SKM-1 (cell line): ENCODE data around the gene SERPINA1.
"Not testable (repeated sequence)": the region's sequence is repeated elsewhere in the genome, so short reads cannot be mapped to it uniquely, and the experiment has no call there.

Experiments
- DNase-seq: peaks from one replicate; lab custom pipeline; 2025; ENCODE audit not compliant: unreplicated experiment; lab: John Stamatoyannopoulos, UW

The SERPINA1 gene

DNA sequence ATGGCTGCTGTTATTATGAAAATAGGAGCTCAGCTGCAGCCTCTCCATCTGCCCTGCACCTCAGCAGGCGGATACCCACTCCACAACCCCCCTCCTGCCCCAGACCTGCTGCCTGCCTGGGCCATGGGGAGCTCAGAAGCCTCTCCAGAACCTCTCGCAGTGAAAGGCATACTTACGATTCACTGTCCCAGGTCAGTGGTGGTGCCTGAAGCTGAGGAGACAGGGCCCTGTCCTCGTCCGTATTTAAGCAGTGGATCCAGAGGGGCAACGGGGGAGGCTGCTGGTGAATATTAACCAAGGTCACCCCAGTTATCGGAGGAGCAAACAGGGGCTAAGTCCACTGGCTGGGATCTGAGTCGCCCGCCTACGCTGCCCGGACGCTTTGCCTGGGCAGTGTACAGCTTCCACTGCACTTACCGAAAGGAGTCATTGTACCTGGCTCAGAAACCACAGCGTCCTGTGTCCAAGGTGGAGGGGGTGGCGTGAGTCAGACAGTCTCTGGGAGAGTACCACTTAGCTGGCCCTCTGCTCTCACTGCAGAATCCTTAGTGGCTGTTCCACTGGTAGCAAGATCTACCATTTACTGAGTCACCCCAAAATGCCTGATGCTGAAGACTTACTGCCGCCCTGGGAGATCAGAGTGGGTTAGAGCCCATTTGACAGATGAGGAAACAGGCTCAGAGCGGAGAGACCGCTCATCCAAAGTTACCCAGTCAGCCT is at the start of gene SERPINA1:
Gene SERPINA1, minus strand, starts transcription at position 219 of the 720 bp plus-strand sequence. CDS start 5,365 bp downstream, outside the sequence.
- no peak for DNase-seq

DNA sequence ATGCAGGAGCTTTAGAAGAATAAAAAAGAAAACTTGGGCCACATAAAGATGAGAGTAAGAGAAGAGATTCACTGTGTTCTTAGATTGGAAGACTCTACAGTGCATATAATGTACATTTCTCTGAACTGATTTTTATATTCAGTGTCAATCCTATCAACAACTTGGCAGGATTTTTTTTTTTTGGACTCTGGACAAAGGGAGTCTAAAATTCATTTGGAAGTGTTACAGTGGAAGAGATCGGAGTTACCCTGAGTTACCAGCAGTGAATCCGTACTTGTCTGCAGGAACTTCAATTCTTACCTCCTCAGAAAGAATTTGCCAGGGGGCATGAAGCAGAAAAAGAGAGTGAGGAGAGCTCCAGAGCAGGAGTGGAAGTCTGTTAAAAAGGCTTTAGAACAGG is 40.2 kb upstream of the SERPINA1 start:
- no peak for DNase-seq

DNA sequence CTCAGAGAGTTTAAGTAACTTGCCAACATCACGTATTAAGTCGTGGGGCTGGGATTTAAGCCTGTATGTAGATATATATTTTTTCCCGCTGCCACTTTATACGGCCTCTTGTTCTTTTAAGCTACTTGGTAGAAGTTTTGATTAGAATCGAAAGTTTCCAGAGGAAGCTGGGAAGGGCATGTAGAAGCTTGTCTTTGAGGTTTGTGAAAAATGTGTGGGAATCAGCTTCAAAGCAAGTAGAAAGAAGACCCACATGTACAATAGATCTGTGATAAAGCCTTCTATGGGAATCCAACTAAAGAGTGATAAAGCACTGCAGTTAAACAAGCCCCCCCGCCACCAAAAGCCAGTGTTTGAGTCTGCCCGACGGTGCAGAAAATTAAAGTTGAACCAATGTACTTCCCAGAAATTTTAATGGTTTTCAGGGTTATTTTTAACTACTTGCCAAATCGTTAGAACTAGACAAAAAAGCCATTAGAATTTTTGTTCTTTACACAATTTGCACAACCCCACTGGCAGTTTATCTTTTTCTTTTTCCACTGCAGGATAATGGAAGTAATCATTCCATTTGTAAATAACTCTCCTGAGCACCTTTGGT is 38.7 kb upstream of the SERPINA1 start:
- DNase-seq, result no peak

DNA sequence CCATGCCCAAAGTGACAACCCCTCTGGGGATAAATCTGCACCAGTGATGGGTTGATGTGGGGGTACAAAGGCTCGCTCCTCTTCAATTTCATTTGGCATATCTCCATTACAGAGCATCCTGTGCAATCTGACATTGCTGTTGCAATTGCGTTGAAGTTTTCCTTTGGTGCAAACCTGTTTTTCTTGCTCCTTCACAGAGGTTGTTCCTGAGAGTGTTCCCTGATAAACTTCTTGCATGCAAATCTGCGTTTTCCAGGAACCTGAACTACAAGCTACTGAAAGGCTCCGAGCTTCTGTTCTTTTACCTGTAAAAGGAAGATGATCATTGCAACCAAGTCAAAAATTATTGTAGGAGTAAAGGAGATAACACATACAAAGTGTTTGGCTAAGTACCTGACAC is 38.1 kb upstream of the SERPINA1 start:
- DNase-seq, result no peak

DNA sequence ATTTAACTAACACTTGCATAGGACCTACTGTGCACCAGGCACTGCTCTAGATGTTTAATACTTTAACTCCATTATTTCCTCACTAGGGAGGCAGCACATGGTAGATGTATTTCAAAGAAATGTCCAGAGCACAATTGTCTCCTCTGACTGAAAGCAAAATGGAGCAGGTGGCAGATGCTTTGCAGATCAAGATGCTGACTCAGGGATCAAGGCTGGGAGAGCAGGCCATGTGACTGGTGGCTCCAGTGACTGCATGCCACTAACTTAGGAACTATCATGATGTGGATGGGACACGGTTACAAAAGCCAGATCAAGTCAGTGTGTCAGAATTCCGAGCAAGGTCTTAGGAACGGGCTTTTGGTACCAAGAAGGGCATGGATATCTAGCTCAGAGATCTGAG is 36.0 kb upstream of the SERPINA1 start:
- DNase-seq, result no peak

DNA sequence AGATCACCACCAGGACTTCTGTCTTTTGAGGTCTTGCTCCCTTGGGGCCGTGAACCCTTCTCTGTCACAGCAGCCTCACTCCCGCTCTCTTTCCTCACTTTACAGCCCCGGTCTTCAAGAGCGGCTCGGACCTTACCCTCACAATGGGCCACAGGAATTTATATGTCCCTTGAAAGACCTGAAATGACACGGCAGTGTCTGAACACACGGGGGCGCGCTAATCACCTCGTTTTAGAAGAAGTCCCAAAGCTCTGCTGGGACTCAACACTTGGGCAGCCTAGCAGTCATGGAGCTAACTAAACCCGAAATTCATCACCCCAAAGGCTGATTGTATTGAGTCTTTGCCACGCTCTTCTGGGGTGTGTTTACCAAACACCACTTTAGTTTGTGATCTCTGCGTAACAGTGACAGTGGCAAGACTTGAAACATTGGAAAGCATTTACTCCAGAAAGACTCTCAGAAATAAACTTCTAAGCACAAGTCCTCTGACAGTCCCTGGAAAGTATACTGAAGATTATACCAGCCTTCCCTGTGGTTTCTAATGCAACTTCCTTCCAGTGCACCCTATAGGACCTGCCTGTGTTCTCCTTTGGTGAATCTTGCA is 35.2 kb upstream of the SERPINA1 start:
- DNase-seq, result peak; percentile 32

DNA sequence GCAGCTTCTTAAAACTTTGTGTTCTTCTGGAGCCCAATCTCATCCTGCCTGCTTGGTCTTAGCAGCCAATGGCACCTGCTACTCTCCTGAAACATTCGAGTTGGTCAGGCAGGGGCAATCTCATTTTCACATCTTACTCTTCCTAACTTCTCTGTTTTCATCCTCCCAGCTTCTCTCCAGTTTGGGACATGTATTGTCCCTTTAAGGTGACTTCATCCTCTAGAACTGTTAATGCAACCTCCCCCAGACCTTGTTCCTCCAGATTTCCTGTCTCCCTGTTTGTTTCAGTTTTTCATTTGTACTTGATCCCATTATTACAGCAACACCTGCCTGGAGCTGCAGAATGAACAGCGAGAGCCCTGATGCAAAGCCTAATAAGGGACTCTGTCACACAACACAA is 32.9 kb upstream of the SERPINA1 start:
- no peak for DNase-seq

DNA sequence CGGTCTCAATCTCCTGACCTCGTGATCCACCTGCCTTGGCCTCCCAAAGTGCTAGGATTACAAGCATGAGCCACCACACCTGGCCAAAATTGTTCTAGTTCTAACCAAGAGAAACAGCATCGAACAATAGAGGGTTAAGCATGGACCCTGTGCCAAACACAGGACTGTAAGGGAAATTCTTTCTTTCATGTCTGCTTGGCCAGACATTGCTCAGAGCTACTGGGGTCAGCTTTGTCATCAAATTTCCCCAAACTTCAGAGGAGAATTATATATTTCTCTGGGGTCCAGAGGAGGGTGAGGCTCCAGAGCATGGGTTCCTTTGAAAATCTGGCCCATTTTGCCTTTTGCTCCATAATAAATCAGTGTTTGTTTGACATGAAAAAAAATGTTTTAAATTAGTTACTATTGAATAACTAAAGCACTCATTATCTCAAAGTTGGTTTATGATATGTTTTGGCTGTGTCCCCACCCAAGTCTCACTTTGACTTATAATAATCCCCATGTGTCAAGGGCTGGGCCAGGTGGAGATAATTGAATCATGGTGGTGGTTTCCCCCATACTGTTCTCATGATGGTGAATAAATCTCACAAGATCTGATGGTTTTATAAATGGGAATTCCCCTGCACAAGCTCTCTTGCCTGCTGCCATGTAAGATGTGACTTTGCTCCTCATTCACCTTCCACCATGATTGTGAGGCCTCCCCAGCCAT is 29.2 kb upstream of the SERPINA1 start:
- DNase-seq, result not testable (repeated sequence)

DNA sequence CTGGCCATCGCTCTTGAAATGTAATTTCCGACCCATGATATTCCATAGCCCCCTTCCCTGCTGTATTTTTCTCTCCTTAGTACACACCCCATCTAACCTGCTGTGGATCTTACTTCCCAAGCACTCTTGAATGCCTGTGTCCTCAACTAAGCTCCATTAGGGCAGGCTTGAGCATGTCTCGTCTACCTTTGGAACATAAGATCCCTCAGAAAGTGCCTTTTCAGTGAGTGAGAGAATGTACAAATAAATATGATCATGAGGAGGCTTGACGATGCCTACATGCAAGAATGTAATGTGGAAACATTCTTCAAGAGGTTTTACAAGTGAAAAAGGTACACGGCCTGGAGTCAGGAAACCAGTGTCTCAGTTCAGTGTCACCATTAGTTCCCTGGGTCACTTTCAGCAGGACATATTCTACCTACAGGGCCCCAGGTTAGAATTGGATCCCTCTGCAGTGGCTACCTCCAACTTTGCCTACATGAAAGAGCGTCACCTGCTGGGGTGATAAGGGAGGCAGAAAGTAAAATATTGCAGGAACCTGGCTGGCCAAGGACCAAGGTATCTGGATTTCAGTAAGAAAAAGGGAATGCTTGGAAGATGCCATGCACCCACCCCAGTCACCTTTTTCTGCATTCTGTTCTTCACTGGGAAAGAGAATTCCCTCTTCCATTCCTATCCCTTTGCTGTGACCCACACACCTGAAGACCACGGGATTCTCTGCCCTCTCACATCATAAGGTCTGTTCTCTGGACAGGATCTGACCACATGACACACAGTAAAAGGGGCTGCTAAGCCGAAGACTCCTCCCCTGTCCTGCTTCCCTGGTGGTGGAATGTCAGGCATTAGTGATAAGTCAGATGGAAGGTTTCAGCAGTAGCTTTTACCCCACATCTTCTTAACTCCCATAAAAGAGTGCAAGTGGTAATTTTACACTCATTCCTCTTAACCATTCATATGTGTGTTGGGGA is 24.6 kb upstream of the SERPINA1 start:
- DNase-seq, result no peak

DNA sequence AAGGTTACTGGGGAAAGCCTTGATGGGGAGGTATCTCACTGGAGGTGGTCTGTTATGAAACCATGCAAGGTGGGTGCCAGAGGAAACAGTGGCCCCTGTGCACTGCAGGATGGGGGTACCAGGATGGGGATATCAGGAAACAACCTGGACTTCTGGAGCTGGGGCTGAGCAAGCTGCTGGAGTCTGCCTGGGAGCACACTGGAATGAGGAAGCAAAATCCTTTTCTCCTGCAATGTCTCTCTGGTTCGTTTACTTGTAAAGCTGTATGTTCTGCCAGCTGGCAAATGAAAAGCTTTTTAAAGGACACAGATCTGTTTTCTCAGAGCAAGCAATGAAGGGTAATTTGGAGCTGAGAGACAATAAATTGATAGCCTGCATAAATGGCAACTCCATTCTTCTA is 23.2 kb upstream of the SERPINA1 start:
- no peak for DNase-seq

DNA sequence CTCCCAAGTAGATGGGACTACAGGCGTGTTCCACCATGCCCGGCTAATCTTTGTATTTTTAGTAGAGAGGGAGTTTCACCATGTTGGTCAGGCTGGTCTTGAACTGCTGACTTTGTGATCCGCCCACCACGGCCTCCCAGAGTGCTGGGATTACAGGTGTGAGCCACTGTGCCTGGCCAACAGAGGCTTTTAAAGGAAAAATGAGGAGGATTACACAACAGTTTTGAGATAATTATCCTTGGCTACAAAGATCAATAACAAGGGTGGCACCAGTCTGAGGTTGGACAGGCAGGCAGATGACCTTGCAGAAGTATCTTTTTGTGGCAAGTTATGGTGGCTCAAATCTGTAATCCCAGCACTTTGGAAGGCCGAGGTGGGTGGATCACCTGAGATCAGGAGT is 21.0 kb upstream of the SERPINA1 start:
- not testable (repeated sequence) for DNase-seq

DNA sequence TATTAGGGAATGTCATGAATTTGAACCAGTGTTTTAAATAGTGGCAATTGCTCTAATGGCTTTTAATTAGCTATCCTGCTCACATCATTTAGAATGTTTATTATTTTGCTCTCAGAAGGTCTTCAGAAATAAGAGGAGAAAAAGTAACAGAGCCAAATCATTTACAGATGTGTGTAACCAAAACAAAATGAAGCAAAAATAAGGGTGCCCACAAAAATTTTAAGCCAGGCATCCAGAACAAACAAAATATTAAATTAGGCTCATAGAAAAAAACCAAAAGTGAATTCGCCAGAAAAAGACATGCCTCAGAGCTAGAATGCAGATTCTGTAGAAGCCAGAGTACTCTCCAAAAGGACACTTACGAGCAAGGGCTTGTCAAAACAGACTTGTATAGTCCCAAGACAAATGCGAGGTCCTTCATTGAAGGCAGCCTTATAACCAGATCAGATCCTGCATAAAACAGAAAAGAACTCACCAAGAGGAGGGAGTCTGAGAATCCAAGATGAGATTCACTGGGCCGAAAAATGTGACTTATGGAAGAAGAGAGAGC is 20.2 kb upstream of the SERPINA1 start:
- no peak for DNase-seq

DNA sequence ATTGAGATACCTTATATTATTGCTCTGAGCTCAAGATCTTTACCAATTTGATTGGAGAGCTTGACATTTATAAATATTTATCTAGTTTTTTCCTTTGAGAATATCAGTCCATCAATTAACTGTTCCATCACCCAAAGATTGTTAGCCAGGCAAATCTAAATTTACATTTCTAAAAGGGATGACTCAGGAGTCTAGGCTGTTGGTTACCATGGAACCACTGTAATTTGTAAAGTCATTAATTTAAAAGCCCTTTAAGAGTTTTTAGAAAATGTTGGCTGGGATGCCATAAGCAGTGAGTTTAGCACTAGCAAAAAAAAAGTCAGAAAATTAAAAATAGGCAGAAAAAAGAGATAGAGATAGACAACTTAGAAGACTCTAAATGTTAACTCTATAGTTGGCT is 19.5 kb upstream of the SERPINA1 start:
- DNase-seq, result no peak

DNA sequence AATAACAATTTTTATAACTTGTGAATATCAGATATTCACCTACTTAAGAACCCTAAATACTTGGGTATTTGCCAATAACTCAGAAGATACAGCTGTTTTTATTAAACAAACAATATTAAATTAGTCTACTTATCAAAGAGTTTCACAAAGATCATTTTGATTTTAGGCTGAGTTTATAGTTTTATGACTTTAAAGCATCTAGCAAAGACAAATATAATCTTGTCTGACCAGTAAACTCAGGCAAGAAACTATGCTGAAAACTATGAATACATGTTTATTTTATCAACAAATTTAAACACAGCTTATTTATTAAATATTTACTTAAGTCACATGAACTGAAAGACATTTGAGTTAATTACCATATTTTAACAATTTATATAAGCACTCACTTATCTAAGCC is 18.5 kb upstream of the SERPINA1 start:
- no peak for DNase-seq

DNA sequence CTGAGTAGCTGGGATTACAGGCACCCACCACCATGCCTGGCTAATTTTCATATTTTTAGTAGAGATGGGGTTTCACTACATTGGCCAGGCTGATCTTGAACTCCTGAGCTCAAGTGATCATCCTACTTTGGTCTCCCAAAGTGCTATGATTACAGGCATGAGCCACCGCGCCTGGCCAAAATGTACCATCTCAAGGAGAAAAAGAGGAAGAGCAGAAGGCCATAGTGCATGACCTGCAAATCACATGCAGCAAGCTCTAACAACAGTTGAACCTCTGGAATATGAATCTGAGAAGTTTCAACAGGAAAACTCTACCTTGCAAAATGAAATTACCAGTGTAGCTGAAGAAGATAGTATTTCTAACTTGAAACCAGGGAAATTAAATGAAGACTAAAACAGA is 17.1 kb upstream of the SERPINA1 start:
- no peak for DNase-seq

DNA sequence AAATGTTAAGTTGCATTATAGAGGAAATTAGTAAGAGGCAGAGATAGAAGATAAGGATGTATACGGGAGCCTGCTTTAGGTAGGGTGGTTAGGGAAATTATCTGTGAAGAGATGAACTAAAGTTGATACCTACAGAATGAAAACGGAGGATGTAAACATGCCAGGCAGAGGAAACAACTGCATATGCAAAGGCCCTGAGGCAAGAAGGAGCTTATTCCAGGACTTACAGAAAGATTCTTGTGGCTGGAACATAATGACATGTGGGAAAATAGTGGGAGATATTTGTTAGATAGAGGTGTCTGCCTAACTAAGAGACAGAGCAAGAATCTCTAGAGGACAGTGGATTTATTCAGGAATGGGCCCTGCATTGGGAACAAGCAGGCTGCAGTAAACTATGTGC is 16.2 kb upstream of the SERPINA1 start:
- no peak for DNase-seq

DNA sequence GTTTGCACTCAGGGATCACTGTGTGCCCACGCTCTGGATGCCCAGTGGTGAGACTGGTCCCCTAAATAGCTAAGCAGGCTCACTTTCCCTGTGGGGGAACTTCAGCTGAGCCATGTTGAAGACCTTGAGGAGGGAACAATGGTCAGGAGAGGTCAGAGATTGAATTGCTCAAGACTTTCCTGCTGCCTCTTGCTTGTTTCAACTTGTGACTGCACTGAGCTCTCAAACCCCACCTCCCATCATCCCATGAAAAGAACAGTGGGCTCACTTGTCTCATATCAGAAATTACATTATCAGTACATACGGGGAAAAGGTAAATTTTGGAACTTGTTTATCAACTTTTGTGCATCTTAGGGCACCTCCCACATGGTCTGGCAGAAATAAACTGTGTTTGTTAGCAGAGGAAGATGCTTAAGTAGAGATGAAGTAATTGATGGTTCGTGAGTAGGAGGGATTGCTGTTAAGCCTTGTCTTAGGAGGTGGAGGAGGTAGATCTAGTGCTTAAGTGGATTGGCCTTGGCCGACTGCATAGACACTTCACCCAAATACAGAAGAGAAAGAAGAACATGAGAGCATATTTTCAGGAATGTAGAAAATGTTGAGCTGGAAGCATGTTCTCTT is 15.0 kb upstream of the SERPINA1 start:
- DNase-seq, result no peak

DNA sequence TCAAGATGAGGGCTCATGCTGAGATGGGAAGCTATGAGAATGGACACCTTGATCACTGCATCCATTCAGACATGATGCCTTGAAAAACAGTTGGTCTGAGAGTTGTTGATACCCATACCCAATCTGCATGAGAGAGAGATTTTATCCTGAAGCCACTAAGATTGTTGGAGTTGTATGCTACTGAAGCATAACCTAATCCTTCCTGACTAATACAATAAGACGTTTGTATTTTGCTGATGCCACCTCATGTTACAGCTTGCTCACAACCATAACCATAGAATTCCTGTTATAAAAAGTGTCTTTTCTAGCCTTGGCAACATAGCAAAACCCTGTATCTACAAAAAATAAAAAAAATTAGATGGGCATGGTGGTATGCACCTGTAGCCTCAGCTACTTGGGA is 12.7 kb upstream of the SERPINA1 start:
- no peak for DNase-seq

DNA sequence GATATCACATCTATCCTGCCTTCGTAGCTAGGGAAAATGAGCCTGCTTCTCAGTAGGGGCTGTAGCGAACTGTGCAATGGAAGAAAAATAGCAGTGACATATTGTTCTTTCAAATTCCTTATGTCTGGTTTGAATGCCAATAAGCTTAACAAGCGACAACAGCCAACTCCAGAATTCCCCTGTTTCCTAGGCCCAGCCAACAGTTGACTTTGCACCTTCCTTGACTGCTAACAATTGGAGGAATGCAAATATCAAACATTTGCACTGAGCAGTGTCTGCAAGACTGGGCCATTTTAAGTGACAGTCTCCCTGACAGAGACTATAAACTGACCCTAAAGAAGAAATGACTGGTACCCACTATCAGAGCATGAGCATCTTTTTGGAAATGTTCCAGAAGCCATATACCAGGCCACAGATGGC is 12.0 kb upstream of the SERPINA1 start:
- no peak for DNase-seq

DNA sequence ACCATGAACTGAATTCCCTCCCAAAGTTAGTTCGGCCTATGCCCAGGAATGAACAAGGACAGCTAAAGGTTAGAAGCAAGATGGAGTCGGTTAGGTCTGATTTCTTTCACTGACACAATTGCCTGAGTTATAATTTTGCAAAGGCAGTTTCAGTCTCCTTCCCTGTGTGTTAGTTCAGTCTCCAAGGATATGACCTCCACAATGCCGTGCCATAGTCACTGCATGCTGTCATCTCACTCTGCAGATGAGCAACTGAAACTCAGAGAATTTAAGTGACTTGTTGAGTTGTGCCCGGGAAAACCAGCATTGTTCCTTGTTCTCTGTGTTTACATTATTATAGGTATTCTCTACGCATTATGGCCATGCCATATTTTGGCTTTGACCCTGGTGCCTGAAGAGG is 10.1 kb upstream of the SERPINA1 start:
- no peak for DNase-seq
